AG04450 (cell line): ENCODE measurements around the gene SFXN5. TPM values are rescaled to one million over a fixed set of nuclear protein-coding genes. Genes with fewer than 3 reads are reported as not detected.

ENCODE experiments used
- CTCF ChIA-PET: fragments of 300-600, 350-600 bp; formaldehyde crosslinking; extraction: SDS; loops from one replicate; lab custom pipeline; 2022; ENCODE audit warnings: antibody characterized with exemption, inconsistent platforms; lab: Charles Lee
- POLR2A ChIA-PET: fragments of 350-600 bp; formaldehyde crosslinking; extraction: SDS; loops from one replicate; lab custom pipeline; 2021; ENCODE audit warnings: antibody characterized with exemption, inconsistent platforms; lab: Yijun Ruan, JAX
- DNase-seq: peaks from one replicate; pipeline ENCODE4 v3.0.0-alpha.2; 2011; ENCODE audit warnings: low read depth, low spot score
- H3K27ac ChIP-seq: one replicate; pipeline ENCODE4 v1.5.1; 2012; ENCODE audit warnings: low read depth, low read length, control low read depth
- H3K27me3 ChIP-seq: one replicate; pipeline ENCODE4 v1.6.0; 2012; ENCODE audit warnings: low read length; ENCODE audit not compliant: control insufficient read depth, insufficient read depth
- H3K4me3 ChIP-seq: 2 replicates; pipeline ENCODE4 v1.5.1; 2011; ENCODE audit warnings: mild to moderate bottlenecking, low read depth, low read length, control low read depth
- H3K9me3 ChIP-seq: 2 replicates; pipeline ENCODE4 v1.5.1; 2012; ENCODE audit warnings: low read length; ENCODE audit not compliant: control insufficient read depth, insufficient read depth
- polyA plus RNA-seq: library from polyadenylated mRNA; depleted of rRNA; stranded (reverse); fragments of >200 nt; gene quantifications from 2 replicates; pipeline ENCODE4 v1.2.3, GENCODE V29; 2011
- TF ChIP-seq, protein P1 (sequence below): IDR thresholded peaks from 2 replicates; pipeline ENCODE4 v1.5.1; 2011; ENCODE audit warnings: low read depth, low read length, control low read depth, inconsistent platforms

The SFXN5 gene
- polyA plus RNA-seq, 1 experiment: 11.8 TPM

DNA sequence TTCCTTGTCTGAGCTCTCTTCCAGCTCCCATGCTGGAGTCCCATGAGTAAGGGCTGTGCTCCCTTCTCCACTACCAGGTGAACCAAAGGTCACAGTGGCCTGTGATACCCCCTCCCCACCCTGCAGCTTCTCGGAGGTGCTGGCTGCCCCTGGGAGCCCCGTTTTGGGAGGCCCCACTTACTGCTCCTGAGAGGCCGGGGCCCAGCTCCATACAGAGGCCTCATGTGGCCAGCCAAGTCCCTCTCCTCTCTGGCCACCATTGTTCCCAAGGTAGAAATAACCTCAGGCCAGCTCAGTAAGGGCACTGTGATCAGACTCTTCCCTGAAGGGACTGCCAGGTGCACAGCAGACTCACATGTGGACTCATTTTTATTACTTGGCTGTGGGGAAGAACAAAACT, 35.3 kb upstream of the SFXN5 start:
- no peaks in the 10 kb centered on the region for H3K9me3 ChIP-seq
- no peak for DNase-seq
- TF ChIP-seq, protein P1, sequence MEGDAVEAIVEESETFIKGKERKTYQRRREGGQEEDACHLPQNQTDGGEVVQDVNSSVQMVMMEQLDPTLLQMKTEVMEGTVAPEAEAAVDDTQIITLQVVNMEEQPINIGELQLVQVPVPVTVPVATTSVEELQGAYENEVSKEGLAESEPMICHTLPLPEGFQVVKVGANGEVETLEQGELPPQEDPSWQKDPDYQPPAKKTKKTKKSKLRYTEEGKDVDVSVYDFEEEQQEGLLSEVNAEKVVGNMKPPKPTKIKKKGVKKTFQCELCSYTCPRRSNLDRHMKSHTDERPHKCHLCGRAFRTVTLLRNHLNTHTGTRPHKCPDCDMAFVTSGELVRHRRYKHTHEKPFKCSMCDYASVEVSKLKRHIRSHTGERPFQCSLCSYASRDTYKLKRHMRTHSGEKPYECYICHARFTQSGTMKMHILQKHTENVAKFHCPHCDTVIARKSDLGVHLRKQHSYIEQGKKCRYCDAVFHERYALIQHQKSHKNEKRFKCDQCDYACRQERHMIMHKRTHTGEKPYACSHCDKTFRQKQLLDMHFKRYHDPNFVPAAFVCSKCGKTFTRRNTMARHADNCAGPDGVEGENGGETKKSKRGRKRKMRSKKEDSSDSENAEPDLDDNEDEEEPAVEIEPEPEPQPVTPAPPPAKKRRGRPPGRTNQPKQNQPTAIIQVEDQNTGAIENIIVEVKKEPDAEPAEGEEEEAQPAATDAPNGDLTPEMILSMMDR: no peak
- no peak overlapping the region for H3K27ac ChIP-seq
- POLR2A ChIA-PET: interaction anchor here (1.8 kb wide), 1 partner anchor 17 kb away, joined by 6 read pairs; no protein-coding TSS in a partner anchor
- CTCF ChIA-PET: interaction anchor here (0.7 kb wide), 1 partner anchor 22 kb away, joined by 3 read pairs; no protein-coding TSS in a partner anchor
- H3K27me3 ChIP-seq: no peaks in the 10 kb centered on the region
- no peak overlapping the region for H3K4me3 ChIP-seq

DNA sequence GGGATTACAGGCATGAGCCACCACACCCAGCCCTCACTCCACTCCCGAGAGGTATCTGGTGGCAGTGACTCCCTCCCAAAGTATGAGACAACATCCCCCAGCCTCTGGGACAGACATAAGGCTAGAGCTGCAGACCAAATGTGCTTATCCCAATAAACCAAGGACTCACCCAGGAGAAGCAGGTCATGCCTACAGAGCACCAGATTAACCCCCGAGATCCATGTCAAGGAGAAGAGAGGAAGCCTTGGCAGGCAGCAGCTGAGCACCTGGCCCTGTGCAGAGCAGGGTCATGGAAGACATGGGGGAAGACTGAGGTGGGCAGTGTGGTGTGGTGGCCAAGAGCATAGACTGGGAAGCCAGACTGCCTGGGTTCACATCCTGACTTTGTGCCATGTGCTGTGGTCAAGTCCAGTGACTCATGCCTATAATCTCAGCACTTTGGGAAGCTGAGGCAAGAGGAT, 34.0 kb upstream of the SFXN5 start:
- no peak overlapping the region for H3K4me3 ChIP-seq
- TF ChIP-seq, protein P1: no peak
- H3K27me3 ChIP-seq: no peaks in the 10 kb centered on the region
- POLR2A ChIA-PET: interaction anchor here (0.6 kb wide), 1 partner anchor 15 kb away, joined by 3 read pairs; no protein-coding TSS in a partner anchor
- no peak overlapping the region for H3K27ac ChIP-seq
- DNase-seq: no peak
- CTCF ChIA-PET: interaction anchor here (0.6 to 0.9 kb wide), 2 partner anchors 20 to 136 kb away, joined by 3 read pairs; no protein-coding TSS in a partner anchor
- H3K9me3 ChIP-seq: no peaks in the 10 kb centered on the region

DNA sequence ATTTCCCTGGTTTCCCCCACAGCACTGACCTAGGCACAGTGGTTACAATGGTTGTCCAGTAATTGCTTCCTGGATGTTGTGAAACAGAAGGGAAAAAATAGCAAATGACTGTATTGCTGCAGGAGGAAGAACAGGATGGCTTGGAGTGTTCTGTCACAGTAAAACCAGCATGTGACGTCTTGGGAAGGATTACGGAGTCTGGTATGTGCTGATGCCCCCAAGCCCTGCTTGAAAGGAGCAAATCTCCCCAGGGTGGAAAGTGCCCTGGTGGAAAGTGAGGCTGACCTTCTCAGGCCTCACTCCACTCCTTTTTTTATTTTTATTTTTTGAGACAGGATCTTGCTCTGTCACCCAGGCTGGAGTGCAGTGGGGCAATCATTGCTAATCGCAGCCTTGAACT, 33.4 kb upstream of the SFXN5 start:
- H3K4me3 ChIP-seq: no peak overlapping the region
- TF ChIP-seq, protein P1: no peak
- ChIA-PET CTCF (interaction anchor here (0.9 to 1.2 kb wide), 2 partner anchors 19 to 72 kb away, joined by 3 to 4 read pairs; no protein-coding TSS in a partner anchor), POLR2A (interaction anchor here (0.6 kb wide), 1 partner anchor 15 kb away, joined by 3 read pairs; no protein-coding TSS in a partner anchor)
- no peaks in the 10 kb centered on the region for H3K27me3 ChIP-seq
- DNase-seq: no peak
- H3K27ac ChIP-seq: no peak overlapping the region
- H3K9me3 ChIP-seq: no peaks in the 10 kb centered on the region

DNA sequence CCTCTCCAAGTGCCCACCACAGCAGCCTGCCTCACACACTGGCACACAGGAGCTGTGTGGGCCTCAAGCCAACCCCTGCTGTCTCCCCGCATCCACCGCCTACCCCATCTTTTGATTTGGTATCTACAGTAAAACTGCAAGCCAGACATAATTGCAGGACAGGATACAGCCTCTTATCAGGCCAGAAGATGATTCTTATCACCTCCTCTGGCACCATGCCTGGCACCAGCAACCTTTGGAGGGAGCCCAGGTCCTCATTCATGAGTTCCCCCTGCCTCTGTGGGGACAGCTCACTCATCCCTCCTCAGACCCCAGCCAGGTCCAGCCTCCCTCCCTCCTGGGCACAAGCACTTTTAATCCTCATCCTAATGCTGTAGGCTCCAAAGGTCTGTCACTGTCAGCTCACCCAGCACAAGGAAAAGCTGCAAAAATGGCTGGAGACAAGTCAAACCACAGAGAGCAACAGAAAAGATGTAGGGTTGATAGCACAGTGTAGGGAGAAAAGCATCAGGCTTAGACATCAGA, 31.6 kb upstream of the SFXN5 start:
- TF ChIP-seq, protein P1: no peak
- ChIA-PET CTCF (no interaction called here), POLR2A (no interaction called here)
- H3K27ac ChIP-seq: no peak overlapping the region
- DNase-seq: no peak
- H3K4me3 ChIP-seq: no peak overlapping the region
- H3K27me3 ChIP-seq: no peaks in the 10 kb centered on the region
- no peaks in the 10 kb centered on the region for H3K9me3 ChIP-seq

DNA sequence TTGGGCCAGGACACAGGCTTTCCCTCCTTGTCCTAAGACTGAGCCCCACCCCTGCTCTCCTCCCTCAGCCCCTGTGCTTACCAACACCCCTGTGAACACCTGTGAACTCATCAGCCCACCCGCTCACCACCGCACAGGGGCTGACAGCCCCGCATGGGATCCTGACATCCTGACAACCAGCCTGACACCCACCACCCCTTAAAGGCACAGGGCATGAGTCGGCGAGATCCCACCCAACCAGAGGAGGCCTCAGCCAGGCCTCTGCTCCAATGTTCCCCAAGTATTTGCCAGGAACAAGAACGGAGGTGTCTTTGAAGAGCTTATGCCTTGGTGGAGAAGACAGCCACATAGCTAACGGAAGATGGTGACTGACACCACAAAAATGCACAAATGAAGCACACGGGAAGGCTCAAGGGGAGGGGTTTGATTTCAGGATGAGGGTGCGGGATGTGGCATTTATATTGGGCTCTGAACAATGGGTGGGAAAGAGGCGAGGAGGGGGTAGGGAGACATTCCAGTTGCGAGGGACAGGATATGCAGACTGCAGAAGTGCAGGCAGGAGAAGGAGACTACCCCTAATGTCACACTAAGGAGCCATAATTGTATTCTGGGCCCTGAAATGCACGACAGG, 30.2 kb upstream of the SFXN5 start:
- Histone ChIP-seq H3K27ac (no peak overlapping the region), H3K4me3 (no peak overlapping the region), H3K9me3 (no peaks in the 10 kb centered on the region), H3K27me3 (no peaks in the 10 kb centered on the region)
- no peak for DNase-seq
- TF ChIP-seq, protein P1: no peak
- ChIA-PET CTCF (no interaction called here), POLR2A (no interaction called here)
